GM18511 (cell line): ENCODE measurements around the gene ARHGAP23.
"Not testable (repeated sequence)": the region's sequence is repeated elsewhere in the genome, so short reads cannot be mapped to it uniquely, and the experiment has no call there.

Experiments
- ATAC-seq: cut with Tn5 transposase; IDR thresholded peaks from one replicate; pipeline ENCODE4 v1.9.1; 2021; ENCODE audit warnings: mild to moderate bottlenecking, moderate library complexity; ENCODE audit not compliant: unreplicated experiment

ARHGAP23 gene

GRCh38 chr17:38458521-38458920 lies 30.3 kb downstream of the ARHGAP23 start:
- no peak for ATAC-seq

GRCh38 chr17:38459567-38459966 lies 31.3 kb downstream of the ARHGAP23 start:
- ATAC-seq, result no peak

- ATAC-seq, result no peak
Observed at GRCh38 chr17:38460082-38460715, 31.9 kb downstream of the ARHGAP23 start.

DNA sequence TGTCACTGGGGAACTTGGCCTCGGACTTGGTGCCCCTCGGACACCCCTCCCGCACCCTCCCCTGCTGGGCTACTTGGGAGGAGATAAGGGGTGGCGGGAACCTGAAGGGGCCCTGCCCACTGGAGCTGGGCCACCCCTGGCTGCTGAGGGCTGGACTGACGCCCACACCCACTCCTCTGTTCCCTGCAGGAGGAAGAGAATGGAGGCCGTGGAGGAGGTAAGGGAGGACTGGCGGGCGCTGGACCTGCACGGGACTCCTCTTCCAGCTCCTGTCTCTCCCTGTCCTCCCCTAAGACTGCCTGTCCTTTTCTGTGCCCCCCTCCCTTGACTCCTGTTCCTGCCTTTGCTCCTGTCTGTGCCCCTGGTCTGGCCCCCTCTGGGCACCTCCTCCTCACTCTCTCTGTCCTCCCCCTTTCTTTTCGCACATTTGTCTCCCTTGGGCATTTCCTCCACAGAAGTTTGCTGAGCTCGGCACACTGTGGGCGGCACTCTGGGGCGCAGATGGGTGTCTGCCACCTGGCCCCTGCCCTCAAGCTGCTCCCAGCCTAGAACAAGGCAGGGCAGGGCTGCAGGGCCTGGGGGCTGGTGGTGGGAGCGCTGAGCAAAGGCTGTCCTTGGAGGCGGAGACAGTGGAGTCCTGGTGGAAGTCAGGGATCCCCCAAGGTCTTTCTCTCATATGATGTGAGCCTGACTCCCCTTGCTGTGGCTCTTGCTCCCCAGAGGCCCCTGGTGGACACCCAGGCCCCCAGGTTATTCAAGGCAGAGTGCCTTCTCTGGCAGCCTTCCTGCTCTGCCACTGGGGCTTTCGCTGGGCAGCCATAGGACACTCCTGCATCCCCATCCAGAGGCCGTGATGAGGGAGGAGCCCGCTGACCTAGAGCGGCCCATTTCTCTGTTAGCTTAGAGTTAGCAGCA lies 32.7 kb downstream of the ARHGAP23 start:
- no peak for ATAC-seq

- no peak for ATAC-seq
Observed at GRCh38 chr17:38461683-38462082, 33.4 kb downstream of the ARHGAP23 start.

- no peak for ATAC-seq
Observed at GRCh38 chr17:38463451-38463858, 35.2 kb downstream of the ARHGAP23 start.

GRCh38 chr17:38464251-38464722 lies 36.0 kb downstream of the ARHGAP23 start:
- no peak for ATAC-seq

DNA sequence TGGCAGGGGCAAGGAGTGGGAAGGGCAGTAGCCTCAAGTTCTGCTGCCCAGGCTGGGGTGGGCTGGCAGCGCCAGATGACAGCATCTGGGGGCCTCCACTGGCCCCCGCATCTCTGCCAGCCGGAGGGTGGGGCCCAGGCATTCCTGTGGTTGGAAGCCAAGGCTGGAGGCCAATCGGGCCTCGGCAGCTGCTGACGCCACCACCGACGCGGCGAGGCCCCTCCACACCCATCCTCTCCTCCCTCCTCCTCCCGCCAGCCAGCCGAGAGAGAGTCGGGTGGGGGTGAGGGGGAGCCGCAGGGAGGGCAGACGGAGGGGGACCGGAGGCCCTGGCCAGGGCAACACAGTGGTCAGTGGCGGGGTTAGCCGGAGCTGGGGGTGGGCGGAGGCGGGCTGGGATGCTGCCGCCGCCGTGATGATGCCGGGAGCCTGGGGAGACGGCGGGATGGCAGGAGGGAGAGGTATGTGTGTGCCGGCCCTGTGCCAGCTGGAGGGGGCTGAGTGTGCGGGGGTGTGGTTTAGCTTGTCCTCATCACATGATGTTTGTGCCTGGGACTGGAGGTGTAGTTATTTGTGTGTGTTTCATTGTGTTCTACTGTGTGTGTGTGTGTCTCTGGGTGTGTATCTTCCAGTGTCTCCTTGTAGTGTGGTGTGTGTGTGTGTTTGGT lies 36.6 kb downstream of the ARHGAP23 start:
- ATAC-seq, result no peak

GRCh38 chr17:38465391-38466345 lies 37.4 kb downstream of the ARHGAP23 start:
- no peak for ATAC-seq

- ATAC-seq, result no peak
Observed at GRCh38 chr17:38466346-38467315, 38.4 kb downstream of the ARHGAP23 start.

DNA sequence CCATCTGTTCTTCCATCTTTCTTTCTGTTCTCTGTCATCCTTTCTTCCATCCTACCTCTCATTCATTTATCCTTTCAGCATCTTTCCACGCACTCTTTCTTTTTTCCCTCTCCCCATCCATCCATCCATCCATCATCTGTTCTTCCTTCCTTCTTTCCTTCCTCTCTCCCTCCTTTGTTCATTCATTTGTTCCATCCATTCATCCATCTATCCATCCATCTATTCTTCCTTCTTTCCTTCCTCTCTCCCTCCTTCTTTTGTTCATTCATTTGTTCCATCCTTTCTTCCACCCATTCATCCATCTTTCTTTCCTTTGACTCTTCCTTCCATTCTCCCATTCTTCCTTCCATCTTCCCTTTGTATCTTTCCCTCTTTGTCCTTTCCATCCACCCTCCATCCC lies 39.2 kb downstream of the ARHGAP23 start:
- no peak for ATAC-seq

DNA sequence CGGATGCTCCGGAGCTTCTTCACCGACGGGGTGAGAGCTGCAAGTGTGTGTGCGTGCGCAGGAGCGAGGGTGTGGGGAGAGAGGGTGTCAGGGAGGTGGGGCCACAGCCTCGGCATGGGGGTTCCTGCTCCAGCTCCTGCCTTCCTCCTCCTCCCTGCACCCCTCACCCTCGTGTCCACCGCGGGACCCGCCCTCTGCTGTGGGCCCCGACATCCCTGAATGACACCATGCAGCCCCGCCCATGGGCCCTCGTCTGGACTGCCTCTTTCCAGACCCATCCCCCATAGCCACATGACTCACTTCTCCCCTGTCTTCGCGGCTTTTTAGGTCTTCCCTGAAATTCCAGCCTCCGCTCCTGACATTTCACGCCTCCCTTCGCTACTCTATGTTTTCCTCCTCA lies 41.6 kb downstream of the ARHGAP23 start:
- ATAC-seq, result no peak

GRCh38 chr17:38471253-38471652 lies 43.0 kb downstream of the ARHGAP23 start:
- not testable (repeated sequence) for ATAC-seq

DNA sequence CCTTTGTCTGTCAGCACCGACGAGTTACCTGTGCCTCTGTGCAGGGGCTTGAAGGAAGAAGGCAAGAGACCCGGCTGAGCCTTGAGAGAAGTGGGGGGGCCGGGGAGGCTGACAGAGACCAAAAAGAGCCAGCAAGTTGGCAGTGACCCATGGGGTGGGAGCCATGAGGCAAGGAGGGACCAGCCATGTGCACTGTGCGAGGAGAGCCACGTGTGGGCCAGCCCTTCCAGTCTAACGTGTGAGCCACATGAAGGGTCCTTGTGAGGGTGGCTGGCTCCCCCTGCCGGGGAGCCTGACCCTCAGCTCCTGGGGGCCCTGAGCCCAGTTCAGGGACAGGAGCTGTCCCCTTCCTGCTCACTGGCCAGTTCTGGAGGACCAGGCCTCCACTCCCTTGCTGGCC lies 46.4 kb downstream of the ARHGAP23 start:
- not testable (repeated sequence) for ATAC-seq

DNA sequence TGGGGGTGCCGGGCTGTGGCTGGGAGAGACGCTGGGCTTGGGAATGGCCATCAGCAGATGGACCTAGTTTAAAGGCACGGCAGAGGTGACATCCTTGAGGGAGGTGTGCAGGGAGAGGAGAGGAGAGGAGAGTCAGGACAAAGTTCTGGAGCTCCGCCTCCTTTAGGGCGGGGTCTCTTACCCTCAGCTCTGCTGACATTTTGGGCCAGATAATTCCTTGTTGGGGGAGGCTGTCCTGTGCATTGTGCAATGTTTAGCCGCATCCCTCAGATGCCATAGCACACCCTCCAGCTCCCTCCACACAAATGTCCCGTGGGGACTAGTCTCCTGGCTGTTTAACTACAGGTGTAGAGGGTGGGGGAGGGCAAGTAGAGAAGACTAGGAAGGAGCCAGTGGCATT lies 48.3 kb downstream of the ARHGAP23 start:
- ATAC-seq, result no peak

GRCh38 chr17:38477417-38477816 lies 49.2 kb downstream of the ARHGAP23 start:
- ATAC-seq, result not testable (repeated sequence)

GRCh38 chr17:38477951-38478350 lies 49.7 kb downstream of the ARHGAP23 start:
- not testable (repeated sequence) for ATAC-seq

DNA sequence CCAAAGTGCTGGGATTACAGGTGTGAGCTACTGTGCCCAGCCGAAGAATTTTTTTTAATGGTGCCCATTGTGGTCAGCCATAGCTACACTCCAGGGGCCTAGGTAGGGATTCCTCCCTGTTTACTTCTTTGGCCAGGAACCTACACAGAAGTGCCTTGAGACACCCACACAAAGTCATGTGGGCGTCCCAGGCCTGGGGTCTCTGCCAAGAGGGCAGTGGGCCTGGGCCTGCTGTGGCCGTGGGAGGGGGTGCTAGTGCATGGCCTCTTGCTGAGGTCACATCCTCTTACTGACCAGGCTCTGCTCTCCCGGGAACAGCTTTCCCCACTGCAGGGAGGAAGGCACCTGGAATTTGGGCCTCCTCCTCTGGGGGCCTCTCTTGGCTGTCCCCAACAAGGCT lies 50.4 kb downstream of the ARHGAP23 start:
- not testable (repeated sequence) for ATAC-seq

DNA sequence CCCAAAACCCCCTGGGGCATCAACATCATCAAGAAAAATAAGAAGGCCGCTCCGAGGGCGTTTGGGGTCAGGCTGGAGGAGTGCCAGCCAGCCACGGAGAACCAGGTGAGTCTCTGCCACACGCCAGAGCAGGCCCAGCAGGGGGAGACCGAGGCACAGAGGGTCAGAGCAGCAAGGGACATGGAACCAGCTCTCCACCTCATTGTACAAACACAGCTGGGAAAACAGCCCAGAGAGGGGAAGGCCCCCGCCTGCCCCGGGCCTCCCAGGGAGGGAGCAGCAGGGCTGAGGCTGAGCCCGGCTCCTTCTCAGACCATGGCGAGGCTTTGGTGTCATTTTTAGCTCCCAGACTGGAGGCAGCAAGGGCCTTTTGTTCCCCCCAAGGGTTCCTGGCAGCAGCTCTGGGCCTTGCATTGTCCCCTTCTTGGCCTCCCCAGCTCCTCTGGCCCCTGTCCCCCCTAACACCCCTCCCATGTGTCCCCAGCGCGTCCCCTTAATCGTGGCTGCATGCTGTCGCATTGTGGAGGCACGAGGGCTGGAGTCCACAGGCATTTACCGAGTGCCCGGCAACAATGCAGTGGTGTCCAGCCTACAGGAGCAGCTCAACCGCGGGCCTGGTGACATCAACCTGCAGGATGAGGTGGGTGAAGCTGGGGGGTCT lies 53.9 kb downstream of the ARHGAP23 start:
- ATAC-seq, result not testable (repeated sequence)
